A549 (cell line): Measurements from ENCODE around the gene ALDH3B2.

Source experiments
- CHD2 ChIP-seq: fragments of 150-350 bp; IDR thresholded peaks from 2 replicates; pipeline ENCODE4 v1.6.1; 2014; ENCODE audit warnings: low read length; ENCODE audit not compliant: partially characterized antibody
- EHMT2 ChIP-seq: fragments of 200-600 bp; sonication (generic); IDR thresholded peaks from 2 replicates; pipeline ENCODE4 v1.6.1; 2016; ENCODE audit warnings: antibody characterized with exemption, low read depth, mild to moderate bottlenecking, moderate library complexity
- EP300 ChIP-seq, 2 experiments: fragments of >200 bp; sonication (Bioruptor Twin); formaldehyde crosslinking; IDR thresholded peaks; 2 replicates in 1 of 2; 3 replicates in 1 of 2; pipeline ENCODE4 v1.6.1; 2016 to 2017
- ESRRA ChIP-seq: fragments of 150-350 bp; IDR thresholded peaks from 2 replicates; pipeline ENCODE4 v1.6.1; 2014; ENCODE audit warnings: mild to moderate bottlenecking, low read length, borderline replicate concordance
- JUNB ChIP-seq: fragments of >200 bp; sonication (Bioruptor Twin); formaldehyde crosslinking; IDR thresholded peaks from 2 replicates; pipeline ENCODE4 v1.6.1; 2016
- RAD21 ChIP-seq, 2 experiments: fragments of >200 bp in 1 of 2; sonication (Bioruptor Twin) in 1 of 2; formaldehyde crosslinking in 1 of 2; IDR thresholded peaks in 1 of 2; conservative IDR thresholded peaks in 1 of 2; 2 replicates in 1 of 2; 3 replicates in 1 of 2; pipeline ENCODE4 v1.6.1; 2012 to 2018; ENCODE audit warnings: inconsistent platforms in 1 of 2
- ZFP36 ChIP-seq: fragments of 450-650 bp; IDR thresholded peaks from 2 replicates; pipeline ENCODE4 v1.6.1; 2014; ENCODE audit warnings: borderline replicate concordance; ENCODE audit not compliant: partially characterized antibody
- TF ChIP-seq, protein P1 (sequence below): fragments of >200 bp; sonication (Bioruptor Twin); formaldehyde crosslinking; IDR thresholded peaks from 3 replicates; pipeline ENCODE4 v1.5.1; 2016
- TF ChIP-seq, protein P2 (sequence below): IDR thresholded peaks from 2 replicates; pipeline ENCODE4 v1.6.1; 2012
- TF ChIP-seq, protein P3 (sequence below): fragments of 200-600 bp; sonication (generic); IDR thresholded peaks from 2 replicates; pipeline ENCODE4 v1.6.1; 2016; ENCODE audit warnings: antibody characterized with exemption, mild to moderate bottlenecking, moderate library complexity
- TF ChIP-seq, protein P4 (sequence below): IDR thresholded peaks from 2 replicates; pipeline ENCODE4 v1.6.1; 2012

DNA sequence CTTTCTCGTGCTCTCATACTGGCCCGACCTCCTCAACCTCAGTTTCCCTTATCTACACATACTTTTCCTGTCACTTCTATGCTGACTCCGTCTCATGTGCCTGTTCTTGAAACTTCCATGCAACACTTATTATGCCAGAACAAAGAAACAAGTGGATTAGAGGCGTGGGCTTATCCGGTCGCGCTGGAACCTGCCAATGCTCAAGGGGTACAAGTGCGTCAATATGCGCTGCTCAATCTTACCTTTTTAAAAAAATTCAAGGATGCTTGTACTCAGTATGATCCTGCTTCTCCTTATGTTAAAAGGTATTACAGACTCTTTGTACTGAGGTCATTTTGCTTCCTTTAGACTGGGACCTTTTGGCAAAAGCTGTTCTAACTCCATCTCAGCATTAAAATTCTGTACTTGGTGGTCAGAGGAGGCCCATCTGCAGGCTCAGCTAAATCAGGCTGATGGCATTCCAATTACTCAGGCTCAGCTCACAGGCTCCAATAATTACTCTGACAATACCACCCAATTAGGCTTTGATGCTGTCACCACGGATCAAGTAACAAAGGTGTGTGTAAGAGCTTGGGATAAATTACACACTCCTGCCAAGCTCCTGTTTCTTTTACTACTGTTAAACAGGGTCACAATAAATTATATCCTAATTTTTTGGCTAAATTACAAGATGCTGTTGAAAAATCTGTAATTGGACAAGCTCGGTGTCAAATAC, 26.3 kb upstream of the ALDH3B2 start:
- TF ChIP-seq, protein P1, sequence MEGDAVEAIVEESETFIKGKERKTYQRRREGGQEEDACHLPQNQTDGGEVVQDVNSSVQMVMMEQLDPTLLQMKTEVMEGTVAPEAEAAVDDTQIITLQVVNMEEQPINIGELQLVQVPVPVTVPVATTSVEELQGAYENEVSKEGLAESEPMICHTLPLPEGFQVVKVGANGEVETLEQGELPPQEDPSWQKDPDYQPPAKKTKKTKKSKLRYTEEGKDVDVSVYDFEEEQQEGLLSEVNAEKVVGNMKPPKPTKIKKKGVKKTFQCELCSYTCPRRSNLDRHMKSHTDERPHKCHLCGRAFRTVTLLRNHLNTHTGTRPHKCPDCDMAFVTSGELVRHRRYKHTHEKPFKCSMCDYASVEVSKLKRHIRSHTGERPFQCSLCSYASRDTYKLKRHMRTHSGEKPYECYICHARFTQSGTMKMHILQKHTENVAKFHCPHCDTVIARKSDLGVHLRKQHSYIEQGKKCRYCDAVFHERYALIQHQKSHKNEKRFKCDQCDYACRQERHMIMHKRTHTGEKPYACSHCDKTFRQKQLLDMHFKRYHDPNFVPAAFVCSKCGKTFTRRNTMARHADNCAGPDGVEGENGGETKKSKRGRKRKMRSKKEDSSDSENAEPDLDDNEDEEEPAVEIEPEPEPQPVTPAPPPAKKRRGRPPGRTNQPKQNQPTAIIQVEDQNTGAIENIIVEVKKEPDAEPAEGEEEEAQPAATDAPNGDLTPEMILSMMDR = no peak
- TF ChIP-seq EHMT2 = no peak
- TF ChIP-seq, protein P2, sequence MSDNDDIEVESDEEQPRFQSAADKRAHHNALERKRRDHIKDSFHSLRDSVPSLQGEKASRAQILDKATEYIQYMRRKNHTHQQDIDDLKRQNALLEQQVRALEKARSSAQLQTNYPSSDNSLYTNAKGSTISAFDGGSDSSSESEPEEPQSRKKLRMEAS = no peak
- TF ChIP-seq CHD2 = no peak
- TF ChIP-seq, protein P3, sequence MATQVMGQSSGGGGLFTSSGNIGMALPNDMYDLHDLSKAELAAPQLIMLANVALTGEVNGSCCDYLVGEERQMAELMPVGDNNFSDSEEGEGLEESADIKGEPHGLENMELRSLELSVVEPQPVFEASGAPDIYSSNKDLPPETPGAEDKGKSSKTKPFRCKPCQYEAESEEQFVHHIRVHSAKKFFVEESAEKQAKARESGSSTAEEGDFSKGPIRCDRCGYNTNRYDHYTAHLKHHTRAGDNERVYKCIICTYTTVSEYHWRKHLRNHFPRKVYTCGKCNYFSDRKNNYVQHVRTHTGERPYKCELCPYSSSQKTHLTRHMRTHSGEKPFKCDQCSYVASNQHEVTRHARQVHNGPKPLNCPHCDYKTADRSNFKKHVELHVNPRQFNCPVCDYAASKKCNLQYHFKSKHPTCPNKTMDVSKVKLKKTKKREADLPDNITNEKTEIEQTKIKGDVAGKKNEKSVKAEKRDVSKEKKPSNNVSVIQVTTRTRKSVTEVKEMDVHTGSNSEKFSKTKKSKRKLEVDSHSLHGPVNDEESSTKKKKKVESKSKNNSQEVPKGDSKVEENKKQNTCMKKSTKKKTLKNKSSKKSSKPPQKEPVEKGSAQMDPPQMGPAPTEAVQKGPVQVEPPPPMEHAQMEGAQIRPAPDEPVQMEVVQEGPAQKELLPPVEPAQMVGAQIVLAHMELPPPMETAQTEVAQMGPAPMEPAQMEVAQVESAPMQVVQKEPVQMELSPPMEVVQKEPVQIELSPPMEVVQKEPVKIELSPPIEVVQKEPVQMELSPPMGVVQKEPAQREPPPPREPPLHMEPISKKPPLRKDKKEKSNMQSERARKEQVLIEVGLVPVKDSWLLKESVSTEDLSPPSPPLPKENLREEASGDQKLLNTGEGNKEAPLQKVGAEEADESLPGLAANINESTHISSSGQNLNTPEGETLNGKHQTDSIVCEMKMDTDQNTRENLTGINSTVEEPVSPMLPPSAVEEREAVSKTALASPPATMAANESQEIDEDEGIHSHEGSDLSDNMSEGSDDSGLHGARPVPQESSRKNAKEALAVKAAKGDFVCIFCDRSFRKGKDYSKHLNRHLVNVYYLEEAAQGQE = no peak
- TF ChIP-seq, protein P4, sequence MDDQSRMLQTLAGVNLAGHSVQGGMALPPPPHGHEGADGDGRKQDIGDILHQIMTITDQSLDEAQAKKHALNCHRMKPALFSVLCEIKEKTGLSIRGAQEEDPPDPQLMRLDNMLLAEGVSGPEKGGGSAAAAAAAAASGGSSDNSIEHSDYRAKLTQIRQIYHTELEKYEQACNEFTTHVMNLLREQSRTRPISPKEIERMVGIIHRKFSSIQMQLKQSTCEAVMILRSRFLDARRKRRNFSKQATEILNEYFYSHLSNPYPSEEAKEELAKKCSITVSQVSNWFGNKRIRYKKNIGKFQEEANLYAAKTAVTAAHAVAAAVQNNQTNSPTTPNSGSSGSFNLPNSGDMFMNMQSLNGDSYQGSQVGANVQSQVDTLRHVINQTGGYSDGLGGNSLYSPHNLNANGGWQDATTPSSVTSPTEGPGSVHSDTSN = no peak
- TF ChIP-seq ZFP36 = no peak
- no peak for TF ChIP-seq EP300 (IDR thresholded peaks at IDR 0.05)
- no peak for TF ChIP-seq ESRRA
- TF ChIP-seq RAD21 (conservative IDR thresholded peaks at IDR 0.05 in 1 of 2, IDR thresholded peaks at IDR 0.05 in 1 of 2) = no peak
- no peak for TF ChIP-seq JUNB
